GF-D8 (cell line): ENCODE data around the gene TMEM8B.
"Not testable (repeated sequence)": the region's sequence is repeated elsewhere in the genome, so short reads cannot be mapped to it uniquely, and the experiment has no call there.

Experiments used
- DNase-seq: peaks from one replicate; lab custom pipeline; 2025; lab: John Stamatoyannopoulos, UW

The TMEM8B gene

GRCh38 chr9:35908504-35909125 is 79.6 kb downstream of the TMEM8B start:
- no peak for DNase-seq

- no peak for DNase-seq
Measured at GRCh38 chr9:35909274-35909673, 80.2 kb downstream of the TMEM8B start, which contains the start of gene SPAAR. Gene SPAAR (plus strand): TSS chr9:35909490. CDS start chr9:35910464, 974 bp downstream.

- DNase-seq = no peak
Measured at GRCh38 chr9:35909687-35910612, 80.9 kb downstream of the TMEM8B start.

- DNase-seq = no peak
Measured at GRCh38 chr9:35910613-35911359, 81.8 kb downstream of the TMEM8B start.

GRCh38 chr9:35911690-35912089 is 82.7 kb downstream of the TMEM8B start:
- no peak for DNase-seq

GRCh38 chr9:35912791-35913400 is 83.9 kb downstream of the TMEM8B start:
- DNase-seq = no peak

- DNase-seq = not testable (repeated sequence)
Measured at GRCh38 chr9:35913429-35913828, 84.4 kb downstream of the TMEM8B start.

GRCh38 chr9:35914301-35914807 is 85.3 kb downstream of the TMEM8B start:
- no peak for DNase-seq
